A204.1 (cell line): ENCODE results near the gene LYPLAL1.

Experiments
- FAIRE-seq: peaks from 2 replicates; lab custom pipeline; 2012; peaks lifted over from hg19 to GRCh38; lab: Jason Lieb, UNC

The LYPLAL1 gene

DNA sequence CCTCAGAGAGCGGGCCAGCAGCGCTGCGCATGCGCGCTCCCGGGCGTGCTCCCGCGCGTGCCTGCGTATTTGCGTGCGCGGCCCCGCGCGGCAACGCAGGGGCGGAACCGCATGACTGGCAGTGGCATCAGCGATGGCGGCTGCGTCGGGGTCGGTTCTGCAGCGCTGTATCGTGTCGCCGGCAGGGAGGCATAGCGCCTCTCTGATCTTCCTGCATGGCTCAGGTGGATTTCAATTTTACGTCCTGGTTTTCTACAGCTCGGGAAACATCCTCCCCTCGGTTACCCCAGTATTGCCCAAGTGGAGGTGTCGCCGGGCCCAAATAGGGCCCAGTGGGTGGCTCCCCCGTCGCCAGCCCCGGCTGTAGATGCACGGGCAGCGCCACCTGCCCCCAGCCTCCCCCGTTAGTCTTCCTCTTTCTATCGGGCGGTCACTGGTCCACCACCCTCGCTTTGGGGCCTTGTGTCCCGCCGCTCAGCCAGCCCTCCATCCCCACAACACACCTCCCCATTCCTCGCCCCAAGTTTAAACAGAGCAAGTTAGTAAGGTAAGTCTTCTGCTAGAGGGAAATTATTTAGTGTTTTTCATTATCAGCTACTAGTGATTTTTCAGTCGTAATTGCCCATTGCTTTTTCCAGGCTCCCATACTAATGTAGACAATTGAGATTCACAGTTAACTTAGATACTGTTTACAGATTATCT is at the start of gene LYPLAL1:
TSS of gene LYPLAL1 (plus strand) at position 121 of the 702 bp plus-strand sequence. CDS start at position 134, 13 bp downstream.
- FAIRE-seq: no peak

DNA sequence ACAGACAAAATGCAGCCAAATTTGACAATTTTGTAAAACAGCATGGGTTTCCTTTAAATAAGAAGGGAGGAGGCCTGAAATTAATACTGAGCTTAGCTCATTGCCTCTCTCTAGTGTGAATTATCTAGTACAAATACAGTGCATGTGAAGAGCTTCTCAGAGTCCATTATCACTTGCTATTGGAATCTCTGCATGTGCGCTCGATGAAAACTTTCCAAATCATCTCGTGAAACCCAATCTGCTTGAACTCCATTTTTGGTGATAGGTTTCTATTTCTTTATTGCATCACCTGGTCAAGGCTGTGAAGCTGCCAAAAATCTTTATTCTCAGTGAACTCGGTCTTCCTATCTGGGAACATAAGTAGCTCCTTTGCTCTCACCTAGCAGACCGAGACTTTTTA is 49.5 kb upstream of the LYPLAL1 start:
- FAIRE-seq: no peak

DNA sequence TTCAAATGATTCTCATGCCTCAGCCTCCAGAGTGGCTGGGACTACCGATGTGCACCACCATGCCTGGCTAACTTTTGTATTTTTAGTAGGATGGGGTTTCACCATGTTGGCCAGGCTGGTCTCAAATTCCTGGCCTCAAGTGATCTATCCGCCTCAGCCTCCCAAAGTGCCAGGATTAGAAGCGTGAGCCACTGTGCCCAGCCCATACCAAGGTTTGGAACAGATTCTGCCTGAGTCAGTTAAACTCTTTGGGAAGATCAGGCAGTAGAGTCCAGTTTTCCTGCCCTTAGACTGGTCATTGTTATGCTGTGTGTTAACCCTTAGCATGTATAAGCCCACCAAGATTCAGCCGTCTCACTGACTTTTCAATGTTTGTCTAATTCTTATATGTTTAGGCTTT is 48.3 kb upstream of the LYPLAL1 start:
- no peak for FAIRE-seq

DNA sequence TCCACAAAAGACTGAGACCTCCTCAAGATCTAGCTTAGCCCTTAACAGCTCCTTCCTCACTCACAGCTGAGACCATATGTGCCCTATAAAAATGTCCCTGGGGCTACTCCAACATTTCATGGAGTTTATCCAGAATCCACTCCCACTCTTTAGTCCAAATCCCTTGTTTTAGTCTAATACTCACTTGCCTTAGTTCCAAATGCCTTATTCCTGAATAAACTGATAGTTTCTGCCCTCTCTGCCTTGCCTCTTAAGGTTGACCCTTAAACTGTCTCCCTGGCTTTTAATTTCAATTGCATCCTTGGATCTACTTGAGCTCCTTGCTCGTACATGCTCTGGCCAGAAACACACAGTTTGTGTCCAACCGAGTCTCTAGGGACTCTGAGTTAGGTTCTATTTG is 47.3 kb upstream of the LYPLAL1 start:
- no peak for FAIRE-seq

DNA sequence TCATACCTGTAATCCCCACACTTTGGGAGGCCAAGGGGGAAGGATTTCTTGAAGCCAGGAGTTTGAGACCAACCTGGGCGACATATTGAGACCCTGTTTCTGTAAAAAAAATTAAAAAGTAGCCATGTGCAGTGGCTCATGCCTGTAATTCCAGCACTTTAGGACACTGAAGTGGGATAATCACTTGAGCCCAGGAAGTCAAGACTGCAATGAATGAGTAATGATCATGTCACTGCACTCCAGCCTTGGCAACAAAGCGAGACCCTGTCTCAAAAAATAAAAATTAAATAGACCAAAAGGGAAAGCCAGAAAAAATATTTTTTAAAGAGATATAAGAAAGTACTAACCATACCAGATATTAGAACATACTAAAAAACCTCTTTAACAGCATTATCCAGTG is 44.7 kb upstream of the LYPLAL1 start:
- no peak for FAIRE-seq

DNA sequence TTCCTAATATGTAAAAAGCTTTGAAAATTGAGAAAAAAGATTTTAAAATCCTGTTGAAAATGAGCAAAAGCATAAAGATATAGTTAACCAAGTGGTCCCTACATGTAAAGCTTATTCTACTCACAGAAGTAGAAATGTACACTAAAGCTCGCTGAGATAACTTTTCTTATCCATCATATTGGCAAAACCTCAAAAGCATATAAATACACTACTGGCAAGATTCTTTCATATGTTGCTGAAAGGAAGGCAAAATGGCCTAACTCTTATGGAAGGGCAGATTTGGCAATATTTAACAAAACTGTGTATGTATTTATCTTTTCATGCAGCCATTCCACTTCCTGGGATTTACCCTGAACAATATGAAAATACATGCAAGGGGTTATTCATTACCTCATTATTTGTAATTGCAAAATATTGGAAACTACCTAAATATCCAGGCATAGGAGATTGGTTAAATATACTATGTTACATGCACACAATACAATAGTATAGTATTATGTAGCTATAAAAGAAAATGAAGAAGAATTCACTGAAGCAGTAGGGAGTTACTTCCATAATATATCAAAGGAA is 43.2 kb upstream of the LYPLAL1 start:
- FAIRE-seq: no peak

DNA sequence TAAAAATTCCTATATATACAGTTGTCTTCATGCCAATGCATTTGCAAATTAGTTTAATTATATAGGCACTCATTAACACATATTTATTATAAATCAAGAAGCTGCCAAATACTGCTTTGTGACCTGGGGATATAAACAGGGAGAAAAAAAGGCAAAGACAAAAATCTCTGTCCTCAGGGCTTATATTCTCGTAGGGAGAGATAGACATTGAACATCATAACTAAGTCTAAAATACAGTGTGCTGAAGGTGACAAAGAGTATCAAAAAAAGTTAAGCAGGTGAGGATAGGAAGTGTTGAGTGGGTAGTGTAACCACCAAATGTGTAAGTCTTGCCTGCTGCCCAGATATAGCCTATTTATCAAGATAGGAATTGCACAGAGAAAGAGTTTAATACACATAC is 40.7 kb upstream of the LYPLAL1 start:
- FAIRE-seq: no peak

DNA sequence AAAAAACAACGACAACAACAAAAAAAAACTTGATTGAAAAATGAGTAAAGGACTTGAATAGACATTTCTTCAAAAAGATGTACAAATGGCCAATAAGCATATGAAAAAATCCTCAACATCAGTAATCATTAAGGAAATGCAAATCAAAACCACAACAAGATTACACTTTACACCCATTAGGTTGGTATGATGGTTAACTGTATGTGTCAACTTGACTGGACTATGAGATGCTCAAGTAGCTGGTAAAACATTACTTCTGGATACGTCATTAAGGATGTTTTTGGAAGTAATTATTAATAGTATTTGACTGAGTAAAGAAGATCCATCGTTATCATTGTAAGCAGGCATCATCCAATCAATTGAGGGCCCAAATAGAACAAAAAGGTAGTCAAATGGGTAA is 34.9 kb upstream of the LYPLAL1 start:
- FAIRE-seq: no peak

DNA sequence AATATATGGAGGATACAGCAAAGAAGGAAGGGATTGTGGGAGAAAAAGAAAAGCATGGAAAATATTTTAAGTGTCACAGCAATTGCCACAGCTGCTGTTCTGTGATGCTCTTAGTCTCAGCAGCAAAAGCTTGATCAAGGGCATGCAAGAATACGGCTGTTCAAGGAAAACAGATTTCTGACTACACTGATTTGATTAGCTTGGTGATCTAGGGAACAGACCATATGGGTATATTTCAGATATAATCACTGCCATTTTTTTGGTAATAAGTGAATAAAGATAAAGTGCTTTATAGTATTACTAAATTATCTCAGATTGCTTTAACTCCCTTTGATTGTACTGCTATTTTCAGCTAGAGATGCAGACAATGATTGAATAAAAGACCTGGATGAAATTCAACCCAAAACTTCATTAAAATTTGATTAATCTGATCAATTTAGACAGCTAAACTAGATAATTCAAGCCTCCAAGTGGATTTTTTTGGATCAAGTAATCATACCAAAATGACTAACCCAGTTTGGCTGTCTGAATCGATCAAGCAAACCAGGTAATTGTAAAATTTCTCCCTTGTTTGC is 33.3 kb upstream of the LYPLAL1 start:
- no peak for FAIRE-seq

DNA sequence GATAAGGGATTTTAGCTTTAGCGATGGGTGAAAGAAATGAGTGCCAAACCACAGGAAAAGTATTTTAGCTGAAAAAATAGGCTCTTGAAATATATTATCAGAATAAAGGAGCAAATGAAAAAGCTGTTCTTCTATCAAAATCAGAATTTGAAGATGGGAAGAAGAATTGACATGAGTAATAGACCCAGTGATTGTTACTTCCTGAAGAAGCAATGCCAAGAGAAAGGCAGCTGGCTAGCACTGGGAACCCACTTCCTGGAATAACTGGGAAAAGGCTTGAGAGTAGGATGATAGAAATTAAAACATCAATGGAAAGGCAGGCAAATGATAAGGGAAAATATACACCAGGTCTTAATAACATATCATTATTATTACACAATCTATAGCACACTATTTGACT is 29.9 kb upstream of the LYPLAL1 start:
- FAIRE-seq: no peak

DNA sequence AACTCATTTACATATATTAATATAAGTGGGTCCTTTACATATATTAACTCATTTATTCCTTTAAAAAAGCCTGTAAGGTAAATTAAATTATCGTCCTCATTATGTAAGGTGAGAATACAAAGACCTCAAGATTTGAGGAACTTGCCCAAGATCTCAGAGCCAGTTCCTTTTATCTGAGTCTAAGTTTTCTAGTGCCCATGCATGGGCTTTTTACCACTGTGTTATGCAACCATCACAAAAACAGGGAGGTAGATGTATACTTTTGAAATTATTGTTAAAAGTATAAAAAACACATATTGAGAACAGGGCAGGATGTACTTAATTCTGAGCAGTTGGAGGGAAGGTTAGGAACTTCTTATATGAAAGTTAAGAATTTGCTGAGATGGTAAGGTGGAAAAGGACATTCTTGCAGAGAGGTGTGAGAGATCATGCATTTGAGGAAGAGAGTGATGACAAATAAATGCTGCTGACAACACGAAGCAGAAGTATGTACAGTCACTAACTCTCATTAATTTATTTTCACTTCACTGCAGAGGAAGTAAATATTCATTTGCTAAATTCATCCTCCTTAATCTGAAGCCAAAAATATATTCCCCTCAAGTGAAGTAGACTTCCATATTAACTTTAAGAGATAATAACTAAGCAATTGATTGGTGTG is 28.9 kb upstream of the LYPLAL1 start:
- no peak for FAIRE-seq

DNA sequence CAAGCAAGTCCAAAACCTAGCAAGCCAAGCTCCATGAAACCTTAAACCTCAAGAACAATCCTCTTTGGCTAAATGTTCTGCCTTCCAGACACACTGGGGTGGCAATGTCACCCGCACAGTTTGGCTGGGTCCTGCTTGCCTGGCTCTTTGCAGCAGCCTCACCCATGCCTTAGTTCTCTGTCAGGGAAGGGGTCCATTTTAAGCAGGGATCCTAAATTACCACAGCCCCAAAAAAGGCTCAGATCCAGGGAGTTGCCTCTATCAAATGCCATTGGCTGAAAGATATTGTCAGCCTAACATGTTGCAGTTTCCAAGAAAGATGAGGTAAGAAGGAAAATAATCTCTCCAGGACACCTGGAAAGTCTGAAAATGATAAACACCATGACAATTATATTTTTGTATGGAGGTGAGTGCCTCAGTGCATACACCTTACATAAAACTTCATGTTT is 26.1 kb upstream of the LYPLAL1 start:
- no peak for FAIRE-seq

DNA sequence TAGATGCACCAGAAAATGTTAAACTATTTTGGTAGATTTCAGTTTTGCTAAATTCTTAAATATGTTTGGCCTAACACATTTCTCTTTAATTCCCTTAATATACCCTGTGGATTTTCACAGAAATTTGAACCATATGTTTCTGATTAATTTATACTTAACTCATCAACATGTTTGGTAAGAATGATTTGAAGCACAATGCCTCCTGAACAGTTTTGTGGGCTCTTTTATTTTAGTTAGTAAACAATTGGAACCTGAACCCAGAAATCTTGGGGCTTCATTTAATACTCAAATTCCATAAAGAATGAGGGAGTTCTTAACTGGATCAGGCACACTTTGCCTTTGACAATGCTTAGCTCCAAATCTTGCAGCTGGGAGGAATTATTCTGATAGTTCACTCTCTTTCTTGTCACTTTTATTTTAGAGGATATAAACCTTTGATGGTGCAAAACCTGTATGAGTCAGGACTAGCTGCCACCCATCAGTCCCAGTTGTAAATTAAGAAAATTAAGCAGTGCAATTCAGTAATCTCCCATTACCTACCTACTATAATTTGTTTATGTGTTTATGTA is 24.6 kb upstream of the LYPLAL1 start:
- FAIRE-seq: no peak

DNA sequence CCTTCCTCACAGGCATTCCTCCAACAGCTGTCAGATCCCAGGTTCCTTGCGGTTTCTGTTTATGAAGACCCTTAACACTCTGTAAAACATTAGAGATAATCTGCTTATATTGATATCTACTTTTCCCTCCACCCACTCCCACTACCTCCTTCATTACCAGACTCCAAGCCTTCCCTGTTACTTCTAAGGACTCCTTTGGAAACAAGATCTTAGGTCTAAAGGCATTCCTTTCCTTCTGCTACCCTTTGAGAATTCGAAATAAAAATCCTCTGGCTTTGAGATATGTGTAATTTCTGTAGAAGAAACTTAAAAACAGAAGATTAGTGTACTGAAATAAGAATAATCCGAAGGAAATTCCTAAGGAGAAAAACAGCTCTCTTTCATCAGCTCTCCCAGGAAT is 23.7 kb upstream of the LYPLAL1 start:
- FAIRE-seq: no peak

DNA sequence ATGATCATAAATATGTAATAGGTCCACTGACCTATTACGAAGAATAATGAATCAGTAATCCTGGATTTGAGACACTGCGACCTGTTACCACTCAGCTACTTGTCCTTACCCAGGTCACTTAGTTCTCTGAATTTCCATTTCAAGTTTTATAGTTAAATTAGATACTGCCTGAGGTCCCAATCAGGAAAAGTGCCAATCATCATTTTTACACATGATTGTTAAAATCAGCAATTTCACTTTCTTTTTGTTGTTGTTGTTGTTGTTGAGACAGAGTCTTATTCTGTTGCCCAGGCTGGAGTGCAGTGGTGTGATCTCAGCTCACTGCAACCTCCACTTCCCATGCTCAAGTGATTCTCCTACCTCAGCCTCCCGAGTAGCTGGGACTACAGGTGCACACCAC is 22.8 kb upstream of the LYPLAL1 start:
- FAIRE-seq: no peak

DNA sequence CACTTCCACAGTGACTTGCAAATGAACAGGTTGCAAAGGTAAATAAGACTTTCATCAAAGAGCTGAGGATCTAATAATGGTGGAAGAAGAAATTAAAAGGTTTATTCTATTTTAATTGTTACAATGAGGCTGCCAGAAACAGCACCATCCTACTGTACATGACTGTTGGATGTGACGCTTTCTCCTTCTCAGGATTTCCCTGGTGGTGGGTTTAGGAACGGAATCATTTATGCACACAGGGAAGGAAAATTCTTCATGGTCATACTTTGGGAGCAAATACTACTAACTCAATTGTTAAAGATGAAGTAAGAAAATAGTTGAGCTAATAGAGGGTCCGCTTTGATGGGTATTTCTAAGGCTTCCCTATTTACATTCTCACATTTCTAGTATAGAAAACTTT is 22.2 kb upstream of the LYPLAL1 start:
- FAIRE-seq: no peak

DNA sequence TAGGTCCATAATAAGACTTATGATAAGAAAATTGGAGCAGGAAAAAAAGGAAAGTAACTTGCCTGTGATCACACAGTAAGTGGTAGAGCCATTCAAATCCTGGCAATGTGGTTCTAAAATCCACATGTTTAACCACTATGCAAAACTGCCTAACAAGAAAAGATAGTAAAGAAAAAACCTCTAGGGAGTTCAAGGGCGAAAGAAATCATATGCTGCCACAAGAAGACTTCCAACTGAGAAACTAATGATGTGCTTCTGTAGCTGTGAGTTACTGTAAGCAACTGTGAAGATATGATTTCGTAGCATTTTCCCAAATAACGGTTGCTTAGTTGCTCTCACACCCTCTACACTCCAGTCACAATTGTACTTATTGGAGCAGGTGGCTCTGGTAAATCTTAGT is 20.9 kb upstream of the LYPLAL1 start:
- no peak for FAIRE-seq

DNA sequence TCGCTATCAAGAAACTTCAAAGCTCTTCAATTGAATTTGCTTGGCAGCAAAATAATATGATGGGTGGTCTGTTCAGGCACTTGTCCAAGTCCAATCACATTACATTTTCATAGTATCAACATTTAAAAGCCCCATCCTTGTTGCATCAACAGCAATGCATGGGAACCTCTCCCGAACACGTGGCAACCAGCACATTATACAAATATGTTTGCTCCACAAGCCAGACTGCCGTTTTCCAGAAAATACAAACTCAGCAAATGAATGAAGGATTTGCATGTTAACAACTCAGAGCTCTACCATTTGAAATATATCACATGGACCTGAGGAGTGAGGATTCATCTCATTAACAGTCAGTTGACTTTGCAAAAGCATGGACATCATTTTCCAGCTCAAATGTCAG is 20.0 kb upstream of the LYPLAL1 start:
- FAIRE-seq: no peak

DNA sequence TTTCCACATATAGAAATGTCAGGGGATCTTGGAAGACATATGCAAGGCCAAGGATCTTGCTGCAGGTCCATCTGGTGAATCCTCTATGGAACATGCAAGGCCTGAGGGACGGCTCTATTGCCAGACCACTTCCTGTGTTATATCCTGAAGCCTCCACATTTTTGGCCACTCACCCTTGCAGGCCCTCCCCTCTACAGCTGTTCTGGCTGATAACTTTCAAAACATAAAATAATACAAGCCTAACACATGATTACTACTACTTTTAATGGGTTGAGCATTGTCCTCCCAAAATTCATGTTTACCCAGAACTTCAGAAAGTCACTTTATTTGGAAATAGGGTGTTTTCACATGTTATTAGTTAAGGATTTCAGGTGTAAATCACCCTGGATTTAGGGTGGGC is 18.5 kb upstream of the LYPLAL1 start:
- FAIRE-seq: no peak

DNA sequence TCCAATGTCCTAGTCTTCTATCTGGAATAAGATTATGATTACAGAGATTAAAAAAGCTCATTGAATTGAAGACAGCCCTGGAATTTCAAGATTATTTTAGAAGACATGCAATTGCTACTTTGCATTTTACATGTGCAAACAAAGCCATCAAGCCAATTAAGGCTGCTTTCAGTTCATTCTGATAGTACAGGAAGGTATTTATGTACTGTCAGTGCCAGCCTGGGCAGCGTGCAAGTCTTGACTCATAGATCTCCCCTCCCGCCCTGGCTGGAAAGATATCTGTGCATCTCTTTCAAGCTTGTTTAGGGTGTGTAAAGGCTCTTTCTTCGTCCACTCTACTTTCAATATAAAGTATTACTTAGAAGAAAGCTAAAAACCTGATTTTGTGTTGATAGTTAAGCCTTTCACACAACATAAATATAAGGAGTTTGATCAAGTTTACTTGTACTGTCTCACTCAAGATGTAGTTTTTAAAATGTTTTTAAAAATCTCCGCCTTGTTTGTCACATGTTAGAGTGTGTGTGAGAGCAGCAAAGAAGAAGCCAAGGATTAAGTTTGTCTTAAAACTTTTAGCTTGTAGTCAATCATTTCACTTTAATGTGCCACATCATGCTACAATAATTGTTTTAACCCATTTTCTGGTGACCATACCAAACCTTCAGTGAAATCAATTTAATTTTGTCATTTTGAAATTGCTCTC is 13.6 kb upstream of the LYPLAL1 start:
- FAIRE-seq: no peak

DNA sequence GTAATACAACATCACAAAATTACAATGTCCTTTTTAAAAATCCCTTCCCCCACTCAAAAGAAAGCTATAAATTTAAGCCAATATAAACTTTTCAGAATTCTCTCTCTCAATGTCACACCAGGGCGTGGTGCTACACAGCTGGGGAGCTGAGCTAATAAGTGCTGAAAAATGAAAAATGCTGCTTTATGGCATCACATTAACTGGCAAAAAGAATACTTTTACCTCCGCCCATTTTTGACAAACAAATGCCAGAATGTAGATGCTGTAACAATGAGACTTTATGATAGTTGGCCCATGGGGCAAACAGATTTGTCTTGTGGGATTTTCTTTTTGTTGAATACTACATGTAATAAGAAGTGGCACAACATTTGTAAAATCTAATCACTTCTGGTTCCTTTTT is 12.7 kb upstream of the LYPLAL1 start:
- no peak for FAIRE-seq

DNA sequence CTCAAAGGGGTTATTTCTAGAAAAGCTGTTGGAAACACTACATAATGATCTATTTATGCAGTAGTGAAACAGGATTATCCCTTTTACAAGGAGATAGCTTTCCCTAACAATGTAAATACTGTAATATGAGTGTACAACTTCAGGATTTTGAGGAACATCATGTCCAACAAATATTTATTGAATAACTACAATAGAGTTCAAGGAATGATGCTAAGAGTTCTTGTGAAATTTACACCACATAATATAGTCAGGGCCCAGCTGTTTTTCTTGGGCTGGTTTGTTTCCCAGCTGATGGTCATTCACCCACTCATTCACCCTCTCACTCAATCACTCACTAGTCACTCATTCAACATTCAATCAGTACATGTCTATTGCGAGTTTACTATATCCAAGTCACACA is 12.3 kb upstream of the LYPLAL1 start:
- no peak for FAIRE-seq
